Measurements from ENCODE around the gene CD6.

Gene CD6

GRCh38 chr11:61034704-61035525 lies 63.4 kb downstream of the CD6 start:
- DNase-seq: no peak

GRCh38 chr11:61035526-61035835 lies 64.0 kb downstream of the CD6 start:
- DNase-seq: no peak

GRCh38 chr11:61037441-61038093 lies 66.1 kb downstream of the CD6 start:
- no peak for DNase-seq

GRCh38 chr11:61039916-61040315 lies 68.4 kb downstream of the CD6 start:
- DNase-seq: peak; percentile 3

- peak; percentile 82 for DNase-seq
Measured at GRCh38 chr11:61041755-61042518, 70.5 kb downstream of the CD6 start.

GRCh38 chr11:61042537-61042936 lies 71.1 kb downstream of the CD6 start:
- no peak for DNase-seq

- DNase-seq: peak; percentile 8
Measured at GRCh38 chr11:61042961-61043540, 71.6 kb downstream of the CD6 start.

- DNase-seq: no peak
Measured at GRCh38 chr11:61045271-61045670, 73.8 kb downstream of the CD6 start.

GRCh38 chr11:61046833-61047232 lies 75.4 kb downstream of the CD6 start:
- no peak for DNase-seq

GRCh38 chr11:61048368-61049062 lies 77.0 kb downstream of the CD6 start:
- DNase-seq: no peak

- no peak for DNase-seq
Measured at GRCh38 chr11:61049063-61049377, 77.5 kb downstream of the CD6 start.

GRCh38 chr11:61049859-61050258 lies 78.4 kb downstream of the CD6 start:
- no peak for DNase-seq

GRCh38 chr11:61052182-61052972 lies 80.9 kb downstream of the CD6 start:
- peak; percentile 3 for DNase-seq

- DNase-seq: no peak
Measured at GRCh38 chr11:61053191-61053590, 81.7 kb downstream of the CD6 start.

- DNase-seq: no peak
Measured at GRCh38 chr11:61054513-61054912, 83.0 kb downstream of the CD6 start.

GRCh38 chr11:61054927-61055562 lies 83.6 kb downstream of the CD6 start:
- no peak for DNase-seq

- no peak for DNase-seq
Measured at GRCh38 chr11:61055776-61056175, 84.3 kb downstream of the CD6 start.

GRCh38 chr11:61056571-61056970 lies 85.1 kb downstream of the CD6 start:
- no peak for DNase-seq

GRCh38 chr11:61056981-61057380 lies 85.5 kb downstream of the CD6 start:
- DNase-seq: no peak

GRCh38 chr11:61057615-61058014 lies 86.1 kb downstream of the CD6 start:
- no peak for DNase-seq

GRCh38 chr11:61058583-61059259 lies 87.2 kb downstream of the CD6 start:
- no peak for DNase-seq

Measured in activated naive CD4-positive, alpha-beta T cell treated with anti-CD3 and anti-CD28 coated beads, Interleukin-2, amount 50 U/mL, for 16 hours (primary cell).